CD14-positive monocyte (primary cell): ENCODE data around the gene KRTAP10-6. TPM values are rescaled to one million over a fixed set of nuclear protein-coding genes. Genes with fewer than 3 reads are reported as not detected.
A peak's percentile ranks its signal among the peaks of the same experiment; 100 is the strongest.

Experiments
- DNase-seq, 3 donors: peaks; one replicate each; pipeline ENCODE4 v3.0.0-alpha.2; 2011 to 2022
- H2AFZ ChIP-seq: 2 replicates; pipeline ENCODE4 v1.6.0; 2012; ENCODE audit warnings: mild to moderate bottlenecking, low read depth, low read length, inconsistent platforms; ENCODE audit not compliant: insufficient read depth, poor library complexity, severe bottlenecking
- H3K27ac ChIP-seq, 2 donors: 1 replicate in 1 of 2; 2 replicates in 1 of 2; pipeline ENCODE4 v1.5.1; 2012 to 2013; ENCODE audit warnings: low read length in 2 of 2, control low read depth in 1 of 2, inconsistent platforms in 1 of 2, low read depth in 1 of 2, mild to moderate bottlenecking in 1 of 2
- H3K27me3 ChIP-seq, 2 donors: one replicate each; pipeline versions ENCODE4 v1.6.0 to v1.6.1; 2011 to 2013; ENCODE audit warnings: low read length in 2 of 2; ENCODE audit not compliant: control insufficient read depth in 2 of 2, insufficient read depth in 2 of 2
- H3K36me3 ChIP-seq, 2 donors: replicated peaks in 1 of 2; 1 replicate in 1 of 2; 2 replicates in 1 of 2; pipeline versions ENCODE4 v1.5.1 to v1.6.1; 2012 to 2013; ENCODE audit warnings: low read length in 2 of 2, control low read depth in 1 of 2, inconsistent platforms in 1 of 2, mild to moderate bottlenecking in 1 of 2; ENCODE audit not compliant: insufficient read depth in 2 of 2, control insufficient read depth in 1 of 2
- H3K4me1 ChIP-seq, 2 donors: 1 replicate in 1 of 2; 2 replicates in 1 of 2; pipeline versions ENCODE4 v1.5.1 to v1.6.1; 2012 to 2013; ENCODE audit warnings: low read length in 2 of 2, control low read depth in 1 of 2, inconsistent platforms in 1 of 2, mild to moderate bottlenecking in 1 of 2, moderate library complexity in 1 of 2; ENCODE audit not compliant: insufficient read depth in 2 of 2, control insufficient read depth in 1 of 2
- H3K4me2 ChIP-seq: replicated peaks from 2 replicates; pipeline ENCODE3; 2012; ENCODE audit warnings: low read length, moderate library complexity, mild to moderate bottlenecking; ENCODE audit not compliant: poor library complexity, severe bottlenecking; ENCODE audit errors: extremely low read depth
- H3K4me3 ChIP-seq, 3 experiments: fragments of 200-600 bp in 1 of 3; sonication (generic) in 1 of 3; replicated peaks in 1 of 3; 1 replicate in 2 of 3; 2 replicates in 1 of 3; pipeline ENCODE4 v1.5.1; 2011 to 2013; ENCODE audit warnings: low read length in 3 of 3, mild to moderate bottlenecking in 3 of 3, control low read depth in 2 of 3, low read depth in 2 of 3, inconsistent platforms in 1 of 3, moderate library complexity in 1 of 3
- H3K79me2 ChIP-seq: 2 replicates; pipeline ENCODE4 v1.6.0; 2012; ENCODE audit warnings: mild to moderate bottlenecking, control low read depth, inconsistent platforms, low read length, moderate library complexity; ENCODE audit not compliant: insufficient read depth
- H3K9ac ChIP-seq: 2 replicates; pipeline ENCODE4 v1.6.0; 2017; ENCODE audit warnings: low read length, mild to moderate bottlenecking; ENCODE audit not compliant: insufficient read depth, poor library complexity, severe bottlenecking
- H3K9me3 ChIP-seq, 2 donors: replicated peaks in 1 of 2; 1 replicate in 1 of 2; 2 replicates in 1 of 2; pipeline versions ENCODE4 v1.5.1 to v1.6.1; 2012 to 2013; ENCODE audit warnings: low read length in 2 of 2, control low read depth in 1 of 2; ENCODE audit not compliant: control insufficient read depth in 1 of 2, insufficient read depth in 1 of 2
- H4K20me1 ChIP-seq: 2 replicates; pipeline ENCODE4 v1.6.0; 2012; ENCODE audit warnings: mild to moderate bottlenecking, low read length, control low read depth, moderate library complexity; ENCODE audit not compliant: insufficient read depth
- H3K27ac Mint-ChIP-seq, 7 donors: one replicate each; pipeline ENCODE4 v1.8.0; 2020; ENCODE audit warnings: mild to moderate bottlenecking in 7 of 7, mixed read lengths in 7 of 7, moderate library complexity in 6 of 7, inconsistent platforms in 2 of 7
- H3K27me3 Mint-ChIP-seq, 3 donors: one replicate each; pipeline ENCODE4 v1.8.0; 2021 to 2022; ENCODE audit warnings: low read depth in 3 of 3, mild to moderate bottlenecking in 3 of 3, mixed read lengths in 3 of 3, moderate library complexity in 3 of 3, inconsistent platforms in 1 of 3
- H3K36me3 Mint-ChIP-seq, 2 donors: one replicate each; pipeline ENCODE4 v1.8.0; 2020; ENCODE audit warnings: mixed read lengths in 2 of 2, inconsistent platforms in 1 of 2, mild to moderate bottlenecking in 1 of 2
- H3K4me1 Mint-ChIP-seq: one replicate; pipeline ENCODE4 v1.8.0; 2020; ENCODE audit warnings: mild to moderate bottlenecking, mixed read lengths
- H3K4me3 Mint-ChIP-seq, 2 donors: one replicate each; pipeline ENCODE4 v1.8.0; 2020; ENCODE audit warnings: mild to moderate bottlenecking in 2 of 2, mixed read lengths in 2 of 2, moderate library complexity in 1 of 2
- H3K9me3 Mint-ChIP-seq, 7 donors: one replicate each; pipeline ENCODE4 v1.8.0; 2020 to 2022; ENCODE audit warnings: mixed read lengths in 7 of 7, mild to moderate bottlenecking in 6 of 7, moderate library complexity in 6 of 7, inconsistent platforms in 2 of 7
- CTCF ChIP-seq: fragments of 200-600 bp; IDR thresholded peaks from one replicate; pipeline ENCODE4 v1.8.0; 2022; ENCODE audit warnings: antibody characterized with exemption, mild to moderate bottlenecking
- WGBS: methylation state at CpG from one replicate; pipeline ENCODE4 v1.1.5; 2013; ENCODE audit warnings: missing lambda C conversion rate; ENCODE audit not compliant: insufficient coverage; 5-methylcytosine and 5-hydroxymethylcytosine counted together
- intact Hi-C, 2 donors: fragments of 100-400 bp; cut with micrococcal nuclease; formaldehyde crosslinking; loops; one replicate each; pipeline versions ENCODE4 v1.15.0 to v1.15.1; 2023
- polyA plus RNA-seq, 3 donors: library from polyadenylated mRNA; depleted of rRNA in 1 of 3; unstranded in 2 of 3; stranded (reverse) in 1 of 3; fragments of 300-500 nt in 2 of 3; fragments of >200 nt in 1 of 3; fragmentation: Illumina TruSeq in 2 of 3; gene quantifications; 1 replicate in 2 of 3; 2 replicates in 1 of 3; pipeline ENCODE4 v1.2.3, GENCODE V29; 2012 to 2021

KRTAP10-6 gene
- polyA plus RNA-seq, 3 donors: not detected

- Mint-ChIP-seq H3K4me3 (no peak within 1 kb of the TSS), H3K4me1 (no peaks in the 10 kb centered on the region), H3K27me3 (peaks cover 7 to 14% (median 10%) of the 10 kb centered on the region in 3 donors), H3K9me3 (peaks cover 42 to 64% (median 55%) of the 10 kb centered on the region in 7 donors), H3K27ac (peak within 1 kb of the TSS in 1 of 7 donors; percentile 25), H3K36me3 (no peaks in the 10 kb centered on the region)
- H3K27ac ChIP-seq: no peak within 1 kb of the TSS
- H3K79me2 ChIP-seq: no peaks in the 10 kb centered on the region
- H4K20me1 ChIP-seq: no peaks in the 10 kb centered on the region
- TF ChIP-seq CTCF: no peak
- H3K4me2 ChIP-seq: no peak within 1 kb of the TSS
- DNase-seq: no peak
- WGBS: 44% methylated on average over 5 of the region's 7 CpGs
- no peak within 1 kb of the TSS for H2AFZ ChIP-seq
- no peak within 1 kb of the TSS for H3K4me3 ChIP-seq
- no peaks in the 10 kb centered on the region for H3K36me3 ChIP-seq
- H3K27me3 ChIP-seq: no peaks in the 10 kb centered on the region
- no peaks in the 10 kb centered on the region for H3K4me1 ChIP-seq
- H3K9ac ChIP-seq: no peak within 1 kb of the TSS
- peaks cover 38% of the 10 kb centered on the region in 2 donors for H3K9me3 ChIP-seq
- intact Hi-C loops: no loop called here
Observed at GRCh38 chr21:44626673-44627143, 34.4 kb upstream of the KRTAP10-6 start, which contains the start of gene KRTAP10-9. Gene KRTAP10-9 (plus strand): TSS chr21:44627093. CDS start chr21:44627172, 79 bp downstream.

- intact Hi-C loops: no loop called here
- no peak overlapping the region for H3K4me3 Mint-ChIP-seq
Observed at GRCh38 chr21:44626262-44626661, 34.0 kb upstream of the KRTAP10-6 start.

More at GRCh38 chr21:44626262-44626661, 34.0 kb upstream of the KRTAP10-6 start:
- Histone ChIP-seq H3K27me3 (no peaks in the 10 kb centered on the region), H3K9me3 (peaks cover 34 to 36% of the 10 kb centered on the region in 2 donors), H4K20me1 (no peaks in the 10 kb centered on the region), H3K4me3 (no peak overlapping the region), H2AFZ (no peak overlapping the region), H3K27ac (no peak overlapping the region), H3K4me2 (no peak overlapping the region), H3K79me2 (no peaks in the 10 kb centered on the region), H3K9ac (no peak overlapping the region), H3K36me3 (no peaks in the 10 kb centered on the region), H3K4me1 (no peaks in the 10 kb centered on the region)
- 90% methylated on average over 10 of the region's 10 CpGs for WGBS
- TF ChIP-seq CTCF: no peak
- Mint-ChIP-seq H3K27me3 (peaks cover 8 to 14% (median 10%) of the 10 kb centered on the region in 3 donors), H3K9me3 (peaks cover 39 to 63% (median 53%) of the 10 kb centered on the region in 7 donors), H3K27ac (no peak overlapping the region), H3K4me1 (no peaks in the 10 kb centered on the region), H3K36me3 (no peaks in the 10 kb centered on the region)
- DNase-seq: no peak
